ENCODE measurements around the gene GLI2. TPM values are rescaled to one million over a fixed set of nuclear protein-coding genes. Genes with fewer than 3 reads are reported as not detected.

GLI2 gene
- total and polyA plus RNA-seq, 2 experiments from 2014 or later = 53.6 to 57.0 TPM

DNA sequence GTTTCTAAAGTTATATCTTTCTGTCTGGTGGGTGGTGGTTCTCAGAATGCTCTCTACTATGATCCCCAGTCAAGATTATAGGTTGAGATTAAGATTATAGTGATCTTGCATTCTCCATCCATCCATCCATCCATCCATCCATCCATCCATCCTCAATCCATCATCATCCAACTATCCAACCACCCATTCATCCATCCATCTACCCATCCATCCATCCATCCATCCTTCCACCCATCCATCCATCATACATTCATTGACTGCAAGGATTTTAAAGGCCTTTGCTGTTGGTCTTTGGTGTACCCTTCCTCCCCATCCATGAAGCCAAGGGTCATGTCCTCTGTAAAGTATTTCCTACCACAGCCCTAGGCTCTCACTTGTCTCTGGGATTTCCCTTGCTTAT lies 13.1 kb downstream of the GLI2 start:
- Mint-ChIP-seq H3K4me3 (no peak overlapping the region), H3K27me3 (ENCODE audit: insufficient read depth, low read depth, poor library complexity) (peaks cover 3% of the 10 kb centered on the region), H3K36me3 (ENCODE audit: low read depth) (no peaks in the 10 kb centered on the region; the same call in 2 of the 3 replicates), H3K4me1 (peaks cover 71% of the 10 kb centered on the region), H3K9me3 (no peaks in the 10 kb centered on the region), H3K27ac (no peak overlapping the region)
- Histone ChIP-seq H3K4me3 (no peak overlapping the region), H3K27me3 (ENCODE audit: insufficient read depth) (no peaks in the 10 kb centered on the region), H3K79me2 (replicated peaks; ENCODE audit: insufficient read depth) (peaks cover 100% of the 10 kb centered on the region), H3K4me2 (no peak overlapping the region; the same call in 1 of the 2 replicates), H4K20me1 (replicated peaks; ENCODE audit: insufficient read depth) (peaks cover 80% of the 10 kb centered on the region), H3K27ac (ENCODE audit: low read depth) (no peak overlapping the region), H3K36me3 (ENCODE audit: insufficient read depth) (no peaks in the 10 kb centered on the region), H3K9me2 (ENCODE audit: insufficient read depth) (peaks cover 9% of the 10 kb centered on the region; the same call in 1 of the 2 replicates), H3F3A (replicated peaks; ENCODE audit: low read depth) (peaks cover 17% of the 10 kb centered on the region), H3K4me1 (ENCODE audit: insufficient read depth) (peaks cover 73% of the 10 kb centered on the region), H2AFZ (no peak overlapping the region)
- no peak for ATAC-seq
- TF ChIP-seq ZNF331 (CRISPR knock-in tag; IDR thresholded peaks at IDR 0.05; ENCODE audit: low read depth) (no peak), EZH2phosphoT487 (IDR thresholded peaks at IDR 0.05; ENCODE audit: unreplicated experiment) (no peak), EZH2 (IDR thresholded peaks at IDR 0.05; ENCODE audit: low read depth, unreplicated experiment) (no peak), ZNF114 (CRISPR knock-in tag; IDR thresholded peaks at IDR 0.05) (no peak), JUNB (IDR thresholded peaks at IDR 0.05; ENCODE audit: unreplicated experiment) (no peak), POLR2AphosphoS5 (IDR thresholded peaks at IDR 0.05; ENCODE audit: low read depth) (no peak), STAT1 (IDR thresholded peaks at IDR 0.05; ENCODE audit: unreplicated experiment) (no peak), NANOG (IDR thresholded peaks at IDR 0.05; ENCODE audit: borderline replicate concordance) (no peak), CREB1 (CRISPR knock-in tag; IDR thresholded peaks at IDR 0.05; ENCODE audit: low read depth) (no peak)
- TF ChIP-seq, protein P1, sequence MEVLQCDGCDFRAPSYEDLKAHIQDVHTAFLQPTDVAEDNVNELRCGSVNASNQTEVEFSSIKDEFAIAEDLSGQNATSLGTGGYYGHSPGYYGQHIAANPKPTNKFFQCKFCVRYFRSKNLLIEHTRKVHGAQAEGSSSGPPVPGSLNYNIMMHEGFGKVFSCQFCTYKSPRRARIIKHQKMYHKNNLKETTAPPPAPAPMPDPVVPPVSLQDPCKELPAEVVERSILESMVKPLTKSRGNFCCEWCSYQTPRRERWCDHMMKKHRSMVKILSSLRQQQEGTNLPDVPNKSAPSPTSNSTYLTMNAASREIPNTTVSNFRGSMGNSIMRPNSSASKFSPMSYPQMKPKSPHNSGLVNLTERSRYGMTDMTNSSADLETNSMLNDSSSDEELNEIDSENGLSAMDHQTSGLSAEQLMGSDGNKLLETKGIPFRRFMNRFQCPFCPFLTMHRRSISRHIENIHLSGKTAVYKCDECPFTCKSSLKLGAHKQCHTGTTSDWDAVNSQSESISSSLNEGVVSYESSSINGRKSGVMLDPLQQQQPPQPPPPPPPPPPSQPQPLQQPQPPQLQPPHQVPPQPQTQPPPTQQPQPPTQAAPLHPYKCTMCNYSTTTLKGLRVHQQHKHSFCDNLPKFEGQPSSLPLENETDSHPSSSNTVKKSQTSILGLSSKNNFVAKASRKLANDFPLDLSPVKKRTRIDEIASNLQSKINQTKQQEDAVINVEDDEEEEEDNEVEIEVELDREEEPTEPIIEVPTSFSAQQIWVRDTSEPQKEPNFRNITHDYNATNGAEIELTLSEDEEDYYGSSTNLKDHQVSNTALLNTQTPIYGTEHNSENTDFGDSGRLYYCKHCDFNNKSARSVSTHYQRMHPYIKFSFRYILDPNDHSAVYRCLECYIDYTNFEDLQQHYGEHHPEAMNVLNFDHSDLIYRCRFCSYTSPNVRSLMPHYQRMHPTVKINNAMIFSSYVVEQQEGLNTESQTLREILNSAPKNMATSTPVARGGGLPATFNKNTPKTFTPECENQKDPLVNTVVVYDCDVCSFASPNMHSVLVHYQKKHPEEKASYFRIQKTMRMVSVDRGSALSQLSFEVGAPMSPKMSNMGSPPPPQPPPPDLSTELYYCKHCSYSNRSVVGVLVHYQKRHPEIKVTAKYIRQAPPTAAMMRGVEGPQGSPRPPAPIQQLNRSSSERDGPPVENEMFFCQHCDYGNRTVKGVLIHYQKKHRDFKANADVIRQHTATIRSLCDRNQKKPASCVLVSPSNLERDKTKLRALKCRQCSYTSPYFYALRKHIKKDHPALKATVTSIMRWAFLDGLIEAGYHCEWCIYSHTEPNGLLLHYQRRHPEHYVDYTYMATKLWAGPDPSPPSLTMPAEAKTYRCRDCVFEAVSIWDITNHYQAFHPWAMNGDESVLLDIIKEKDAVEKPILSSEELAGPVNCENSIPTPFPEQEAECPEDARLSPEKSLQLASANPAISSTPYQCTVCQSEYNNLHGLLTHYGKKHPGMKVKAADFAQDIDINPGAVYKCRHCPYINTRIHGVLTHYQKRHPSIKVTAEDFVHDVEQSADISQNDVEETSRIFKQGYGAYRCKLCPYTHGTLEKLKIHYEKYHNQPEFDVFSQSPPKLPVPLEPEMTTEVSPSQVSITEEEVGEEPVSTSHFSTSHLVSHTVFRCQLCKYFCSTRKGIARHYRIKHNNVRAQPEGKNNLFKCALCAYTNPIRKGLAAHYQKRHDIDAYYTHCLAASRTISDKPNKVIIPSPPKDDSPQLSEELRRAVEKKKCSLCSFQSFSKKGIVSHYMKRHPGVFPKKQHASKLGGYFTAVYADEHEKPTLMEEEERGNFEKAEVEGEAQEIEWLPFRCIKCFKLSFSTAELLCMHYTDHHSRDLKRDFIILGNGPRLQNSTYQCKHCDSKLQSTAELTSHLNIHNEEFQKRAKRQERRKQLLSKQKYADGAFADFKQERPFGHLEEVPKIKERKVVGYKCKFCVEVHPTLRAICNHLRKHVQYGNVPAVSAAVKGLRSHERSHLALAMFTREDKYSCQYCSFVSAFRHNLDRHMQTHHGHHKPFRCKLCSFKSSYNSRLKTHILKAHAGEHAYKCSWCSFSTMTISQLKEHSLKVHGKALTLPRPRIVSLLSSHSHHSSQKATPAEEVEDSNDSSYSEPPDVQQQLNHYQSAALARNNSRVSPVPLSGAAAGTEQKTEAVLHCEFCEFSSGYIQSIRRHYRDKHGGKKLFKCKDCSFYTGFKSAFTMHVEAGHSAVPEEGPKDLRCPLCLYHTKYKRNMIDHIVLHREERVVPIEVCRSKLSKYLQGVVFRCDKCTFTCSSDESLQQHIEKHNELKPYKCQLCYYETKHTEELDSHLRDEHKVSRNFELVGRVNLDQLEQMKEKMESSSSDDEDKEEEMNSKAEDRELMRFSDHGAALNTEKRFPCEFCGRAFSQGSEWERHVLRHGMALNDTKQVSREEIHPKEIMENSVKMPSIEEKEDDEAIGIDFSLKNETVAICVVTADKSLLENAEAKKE (CRISPR knock-in tag; IDR thresholded peaks at IDR 0.05) = no peak
- TF ChIP-seq, protein P2, sequence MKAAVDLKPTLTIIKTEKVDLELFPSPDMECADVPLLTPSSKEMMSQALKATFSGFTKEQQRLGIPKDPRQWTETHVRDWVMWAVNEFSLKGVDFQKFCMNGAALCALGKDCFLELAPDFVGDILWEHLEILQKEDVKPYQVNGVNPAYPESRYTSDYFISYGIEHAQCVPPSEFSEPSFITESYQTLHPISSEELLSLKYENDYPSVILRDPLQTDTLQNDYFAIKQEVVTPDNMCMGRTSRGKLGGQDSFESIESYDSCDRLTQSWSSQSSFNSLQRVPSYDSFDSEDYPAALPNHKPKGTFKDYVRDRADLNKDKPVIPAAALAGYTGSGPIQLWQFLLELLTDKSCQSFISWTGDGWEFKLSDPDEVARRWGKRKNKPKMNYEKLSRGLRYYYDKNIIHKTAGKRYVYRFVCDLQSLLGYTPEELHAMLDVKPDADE (IDR thresholded peaks at IDR 0.05) = no peak
- TF ChIP-seq, protein P3, sequence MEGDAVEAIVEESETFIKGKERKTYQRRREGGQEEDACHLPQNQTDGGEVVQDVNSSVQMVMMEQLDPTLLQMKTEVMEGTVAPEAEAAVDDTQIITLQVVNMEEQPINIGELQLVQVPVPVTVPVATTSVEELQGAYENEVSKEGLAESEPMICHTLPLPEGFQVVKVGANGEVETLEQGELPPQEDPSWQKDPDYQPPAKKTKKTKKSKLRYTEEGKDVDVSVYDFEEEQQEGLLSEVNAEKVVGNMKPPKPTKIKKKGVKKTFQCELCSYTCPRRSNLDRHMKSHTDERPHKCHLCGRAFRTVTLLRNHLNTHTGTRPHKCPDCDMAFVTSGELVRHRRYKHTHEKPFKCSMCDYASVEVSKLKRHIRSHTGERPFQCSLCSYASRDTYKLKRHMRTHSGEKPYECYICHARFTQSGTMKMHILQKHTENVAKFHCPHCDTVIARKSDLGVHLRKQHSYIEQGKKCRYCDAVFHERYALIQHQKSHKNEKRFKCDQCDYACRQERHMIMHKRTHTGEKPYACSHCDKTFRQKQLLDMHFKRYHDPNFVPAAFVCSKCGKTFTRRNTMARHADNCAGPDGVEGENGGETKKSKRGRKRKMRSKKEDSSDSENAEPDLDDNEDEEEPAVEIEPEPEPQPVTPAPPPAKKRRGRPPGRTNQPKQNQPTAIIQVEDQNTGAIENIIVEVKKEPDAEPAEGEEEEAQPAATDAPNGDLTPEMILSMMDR (conservative IDR thresholded peaks at IDR 0.05; ENCODE audit: low read depth in 2 of 2) = no peak
- TF ChIP-seq, protein P4, sequence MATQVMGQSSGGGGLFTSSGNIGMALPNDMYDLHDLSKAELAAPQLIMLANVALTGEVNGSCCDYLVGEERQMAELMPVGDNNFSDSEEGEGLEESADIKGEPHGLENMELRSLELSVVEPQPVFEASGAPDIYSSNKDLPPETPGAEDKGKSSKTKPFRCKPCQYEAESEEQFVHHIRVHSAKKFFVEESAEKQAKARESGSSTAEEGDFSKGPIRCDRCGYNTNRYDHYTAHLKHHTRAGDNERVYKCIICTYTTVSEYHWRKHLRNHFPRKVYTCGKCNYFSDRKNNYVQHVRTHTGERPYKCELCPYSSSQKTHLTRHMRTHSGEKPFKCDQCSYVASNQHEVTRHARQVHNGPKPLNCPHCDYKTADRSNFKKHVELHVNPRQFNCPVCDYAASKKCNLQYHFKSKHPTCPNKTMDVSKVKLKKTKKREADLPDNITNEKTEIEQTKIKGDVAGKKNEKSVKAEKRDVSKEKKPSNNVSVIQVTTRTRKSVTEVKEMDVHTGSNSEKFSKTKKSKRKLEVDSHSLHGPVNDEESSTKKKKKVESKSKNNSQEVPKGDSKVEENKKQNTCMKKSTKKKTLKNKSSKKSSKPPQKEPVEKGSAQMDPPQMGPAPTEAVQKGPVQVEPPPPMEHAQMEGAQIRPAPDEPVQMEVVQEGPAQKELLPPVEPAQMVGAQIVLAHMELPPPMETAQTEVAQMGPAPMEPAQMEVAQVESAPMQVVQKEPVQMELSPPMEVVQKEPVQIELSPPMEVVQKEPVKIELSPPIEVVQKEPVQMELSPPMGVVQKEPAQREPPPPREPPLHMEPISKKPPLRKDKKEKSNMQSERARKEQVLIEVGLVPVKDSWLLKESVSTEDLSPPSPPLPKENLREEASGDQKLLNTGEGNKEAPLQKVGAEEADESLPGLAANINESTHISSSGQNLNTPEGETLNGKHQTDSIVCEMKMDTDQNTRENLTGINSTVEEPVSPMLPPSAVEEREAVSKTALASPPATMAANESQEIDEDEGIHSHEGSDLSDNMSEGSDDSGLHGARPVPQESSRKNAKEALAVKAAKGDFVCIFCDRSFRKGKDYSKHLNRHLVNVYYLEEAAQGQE (IDR thresholded peaks at IDR 0.05; ENCODE audit: unreplicated experiment) = no peak
- no peak for DNase-seq (ENCODE audit: low spot score)
